ENCODE measurements around the gene MLC1. TPM values are rescaled to one million over a fixed set of nuclear protein-coding genes. Genes with fewer than 3 reads are reported as not detected.

The MLC1 gene
- total RNA-seq, 2 donors from 2014 or later, result not detected

GRCh38 chr22:50098052-50098451 is 12.8 kb upstream of the MLC1 start:
- WGBS, 2 donors, result 82 to 86% methylated on average over 3 of the region's 3 CpGs
- DNase-seq, result no peak

DNA sequence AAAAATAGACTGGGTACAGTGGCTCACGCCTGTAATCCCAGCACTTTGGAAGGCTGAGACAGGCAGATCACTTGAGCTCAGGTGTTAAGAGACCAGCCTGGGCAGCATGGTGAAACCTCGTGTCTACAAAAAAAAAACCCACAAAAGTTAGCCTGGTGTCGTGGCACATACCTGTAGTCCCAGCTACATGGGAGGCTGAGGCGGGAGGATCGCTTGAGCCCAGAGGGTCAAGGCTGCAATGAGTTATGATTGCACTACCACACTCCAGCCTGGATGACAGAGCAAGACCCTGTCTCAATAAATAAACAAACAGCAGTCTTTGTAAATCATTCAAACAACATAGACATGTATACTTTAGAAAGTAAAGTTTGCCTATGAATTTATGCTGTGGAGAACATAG is 7.1 kb upstream of the MLC1 start:
- no peak overlapping the region for H3K4me3 ChIP-seq
- no peak for ATAC-seq
- H3K36me3 ChIP-seq (replicated peaks in 1 of 2; ENCODE audit: insufficient read depth in 1 of 2, low read depth in 2 of 2), result no peaks in the 10 kb centered on the region
- no peak for TF ChIP-seq CTCF (IDR thresholded peaks at IDR 0.05)
- no peak for TF ChIP-seq POLR2A (IDR thresholded peaks at IDR 0.05)
- no peaks in the 10 kb centered on the region for H3K9me3 ChIP-seq
- 57 to 71% methylated on average over 5 of the region's 5 CpGs for WGBS, 2 donors
- no peak for DNase-seq
- no peaks in the 10 kb centered on the region for H3K4me1 ChIP-seq
- H3K27me3 ChIP-seq, result peaks cover 0 to 7% of the 10 kb centered on the region in 2 donors
- intact Hi-C loops (cut with DNase I), result no loop called here
- H3K27ac ChIP-seq, result no peak overlapping the region

More at GRCh38 chr22:50098052-50098451, 12.8 kb upstream of the MLC1 start:
- H3K27ac ChIP-seq, result no peak overlapping the region
- H3K9me3 ChIP-seq, result no peaks in the 10 kb centered on the region
- no peaks in the 10 kb centered on the region for H3K36me3 ChIP-seq (replicated peaks in 1 of 2; ENCODE audit: insufficient read depth in 1 of 2, low read depth in 2 of 2)
- no peaks in the 10 kb centered on the region for H3K4me1 ChIP-seq
- no peak overlapping the region for H3K4me3 ChIP-seq
- no peaks in the 10 kb centered on the region for H3K27me3 ChIP-seq
- ATAC-seq, result no peak
- no peak for TF ChIP-seq CTCF (IDR thresholded peaks at IDR 0.05)
- no peak for TF ChIP-seq POLR2A (IDR thresholded peaks at IDR 0.05)
- intact Hi-C loops (cut with DNase I), result no loop called here

DNA sequence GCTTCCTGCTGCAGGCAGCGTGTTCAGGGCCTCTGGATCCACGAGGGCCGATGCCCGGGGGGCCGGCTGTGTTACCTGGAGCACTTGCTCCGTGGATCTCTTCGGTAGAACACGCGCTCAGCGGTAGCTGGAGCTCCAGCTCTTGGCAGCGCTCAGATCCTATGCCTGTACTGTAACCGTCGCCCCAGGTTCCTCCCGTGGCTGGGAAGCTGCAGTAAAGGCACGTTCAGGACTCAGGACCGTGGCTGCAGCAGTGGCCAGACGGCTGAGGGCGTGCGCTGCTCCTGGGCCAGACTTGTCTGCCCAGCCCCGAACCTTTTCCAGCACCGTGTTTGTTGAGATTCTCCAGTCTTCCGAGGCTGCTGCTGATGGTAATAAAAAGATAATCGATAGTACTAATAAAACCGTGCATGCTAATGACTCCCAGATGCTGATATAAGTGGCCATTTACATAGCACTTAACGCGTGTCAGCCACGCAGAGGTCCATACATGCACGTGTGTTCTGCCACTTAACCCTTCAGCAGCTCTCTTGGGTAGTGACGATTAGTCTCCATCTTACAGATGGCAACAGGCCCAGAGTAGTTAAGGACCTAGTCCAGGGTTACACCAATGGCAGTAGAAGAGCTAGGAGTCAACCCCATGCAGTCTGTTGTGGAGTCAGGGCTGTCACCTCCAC is 6.0 kb upstream of the MLC1 start:
- no peak for TF ChIP-seq CTCF (IDR thresholded peaks at IDR 0.05)
- TF ChIP-seq POLR2A (IDR thresholded peaks at IDR 0.05), result no peak
- H3K36me3 ChIP-seq (replicated peaks in 1 of 2; ENCODE audit: insufficient read depth in 1 of 2, low read depth in 2 of 2), result no peaks in the 10 kb centered on the region
- no peak for ATAC-seq
- no peak for DNase-seq
- intact Hi-C loops (cut with DNase I), result no loop called here
- no peaks in the 10 kb centered on the region for H3K9me3 ChIP-seq
- no peak overlapping the region for H3K4me3 ChIP-seq
- WGBS, 2 donors, result 68 to 71% methylated on average over 13 to 26 of the region's 29 CpGs
- no peaks in the 10 kb centered on the region for H3K4me1 ChIP-seq
- H3K27me3 ChIP-seq, result peaks cover 0 to 7% of the 10 kb centered on the region in 2 donors
- H3K27ac ChIP-seq, result no peak overlapping the region

GRCh38 chr22:50090412-50090714 is 5.1 kb upstream of the MLC1 start:
- Histone ChIP-seq H3K4me1 (no peaks in the 10 kb centered on the region), H3K36me3 (replicated peaks in 1 of 2; ENCODE audit: insufficient read depth in 1 of 2, low read depth in 2 of 2) (no peaks in the 10 kb centered on the region), H3K4me3 (no peak overlapping the region), H3K27me3 (peaks cover 0 to 7% of the 10 kb centered on the region in 2 donors), H3K27ac (no peak overlapping the region), H3K9me3 (no peaks in the 10 kb centered on the region)
- ATAC-seq (no peak), DNase-seq (no peak)
- intact Hi-C loops (cut with DNase I), result no loop called here
- TF ChIP-seq POLR2A (IDR thresholded peaks at IDR 0.05), result no peak
- no peak for TF ChIP-seq CTCF (IDR thresholded peaks at IDR 0.05)
- WGBS, 2 donors, result 87 to 90% methylated on average over 22 of the region's 22 CpGs

Data from body of pancreas (tissue), 4 donors.